CD4-positive, alpha-beta T cell treated with Interleukin-4 for 4 hours (primary cell): Measurements from ENCODE around the gene GUCA1C.

Experiments
- DNase-seq: peaks from one replicate; pipeline ENCODE4 v3.0.0-alpha.2; 2020

Gene GUCA1C

GRCh38 chr3:108907194-108907593, 46.5 kb downstream of the GUCA1C start:
- DNase-seq, result no peak

- no peak for DNase-seq
These were observed 54.1 kb downstream of the GUCA1C start for GRCh38 chr3:108899530-108899929.

- DNase-seq, result no peak
These were observed 55.8 kb downstream of the GUCA1C start for GRCh38 chr3:108897883-108898282.

- no peak for DNase-seq
These were observed 58.7 kb downstream of the GUCA1C start for GRCh38 chr3:108894981-108895380.

GRCh38 chr3:108891833-108892232, 61.8 kb downstream of the GUCA1C start:
- no peak for DNase-seq

- DNase-seq, result no peak
These were observed 65.9 kb downstream of the GUCA1C start for GRCh38 chr3:108887777-108888176.

GRCh38 chr3:108887121-108887520, 66.6 kb downstream of the GUCA1C start:
- DNase-seq, result no peak

GRCh38 chr3:108883373-108883772, 70.3 kb downstream of the GUCA1C start:
- no peak for DNase-seq

GRCh38 chr3:108882762-108883161, 70.9 kb downstream of the GUCA1C start:
- no peak for DNase-seq

GRCh38 chr3:108879915-108880314, 73.8 kb downstream of the GUCA1C start:
- no peak for DNase-seq

GRCh38 chr3:108877901-108878300, 75.8 kb downstream of the GUCA1C start:
- DNase-seq, result no peak

GRCh38 chr3:108863799-108864135, 89.9 kb downstream of the GUCA1C start:
- no peak for DNase-seq

GRCh38 chr3:108862865-108863798, 90.5 kb downstream of the GUCA1C start:
- DNase-seq, result peak; percentile 65

- DNase-seq, result no peak
These were observed 92.3 kb downstream of the GUCA1C start for GRCh38 chr3:108861401-108861800.
